ENCODE measurements around the gene UFC1.

The UFC1 gene

GRCh38 chr1:161158316-161159010 lies 4.7 kb downstream of the UFC1 start:
- Mint-ChIP-seq H3K27ac (peak overlapping the region; percentile 91), H3K4me3 (peak overlapping the region; percentile 88), H3K36me3 (ENCODE audit: low read depth) (peaks cover 47% of the 10 kb centered on the region), H3K4me1 (ENCODE audit: low read depth) (peaks cover 37% of the 10 kb centered on the region), H3K27me3 (ENCODE audit: low read depth) (no peaks in the 10 kb centered on the region), H3K9me3 (no peaks in the 10 kb centered on the region)
- DNase-seq (ENCODE audit: low spot score), result no peak

- Mint-ChIP-seq H3K27me3 (ENCODE audit: low read depth) (no peaks in the 10 kb centered on the region), H3K4me1 (ENCODE audit: low read depth) (peaks cover 36% of the 10 kb centered on the region), H3K27ac (peak within 1 kb of the TSS; percentile 91), H3K36me3 (ENCODE audit: low read depth) (peaks cover 53% of the 10 kb centered on the region), H3K4me3 (peak within 1 kb of the TSS; percentile 88), H3K9me3 (no peaks in the 10 kb centered on the region)
- DNase-seq (ENCODE audit: low spot score), result peak; percentile 91
Measured at GRCh38 chr1:161159087-161159912, 5.5 kb downstream of the UFC1 start, which contains the start of gene USP21. TSS of gene USP21 (plus strand) at chr1:161159500. CDS start at chr1:161160641, 1,141 bp downstream.

- Mint-ChIP-seq H3K4me3 (peak overlapping the region; percentile 88), H3K36me3 (ENCODE audit: low read depth) (peaks cover 56% of the 10 kb centered on the region), H3K27me3 (ENCODE audit: low read depth) (no peaks in the 10 kb centered on the region), H3K27ac (peak overlapping the region; percentile 78), H3K9me3 (no peaks in the 10 kb centered on the region), H3K4me1 (ENCODE audit: low read depth) (peaks cover 34% of the 10 kb centered on the region)
- DNase-seq (ENCODE audit: low spot score), result no peak
Measured at GRCh38 chr1:161159913-161160243, 6.1 kb downstream of the UFC1 start.

- peaks cover 34% of the 10 kb centered on the region for H3K4me1 Mint-ChIP-seq (ENCODE audit: low read depth)
Measured at GRCh38 chr1:161160671-161161145, 6.9 kb downstream of the UFC1 start.

GRCh38 chr1:161161652-161162051 lies 7.9 kb downstream of the UFC1 start:
- no peak for DNase-seq (ENCODE audit: low spot score)
- peak overlapping the region; percentile 39 for H3K27ac Mint-ChIP-seq
- peaks cover 53% of the 10 kb centered on the region for H3K36me3 Mint-ChIP-seq (ENCODE audit: low read depth)
- peak overlapping the region; percentile 22 for H3K4me3 Mint-ChIP-seq
- H3K9me3 Mint-ChIP-seq, result no peaks in the 10 kb centered on the region
- H3K27me3 Mint-ChIP-seq (ENCODE audit: low read depth), result no peaks in the 10 kb centered on the region
- peaks cover 32% of the 10 kb centered on the region for H3K4me1 Mint-ChIP-seq (ENCODE audit: low read depth)

More at GRCh38 chr1:161160671-161161145, 6.9 kb downstream of the UFC1 start:
- Mint-ChIP-seq H3K27ac (peak overlapping the region; percentile 78), H3K9me3 (no peaks in the 10 kb centered on the region), H3K4me3 (peak overlapping the region; percentile 88), H3K27me3 (ENCODE audit: low read depth) (no peaks in the 10 kb centered on the region), H3K36me3 (ENCODE audit: low read depth) (peaks cover 53% of the 10 kb centered on the region)
- no peak for DNase-seq (ENCODE audit: low spot score)

- no peak for DNase-seq (ENCODE audit: low spot score)
- Mint-ChIP-seq H3K27ac (peak overlapping the region; percentile 37), H3K27me3 (ENCODE audit: low read depth) (no peaks in the 10 kb centered on the region), H3K4me1 (ENCODE audit: low read depth) (peaks cover 34% of the 10 kb centered on the region), H3K36me3 (ENCODE audit: low read depth) (peaks cover 50% of the 10 kb centered on the region), H3K9me3 (no peaks in the 10 kb centered on the region), H3K4me3 (peak overlapping the region; percentile 22)
Measured at GRCh38 chr1:161162052-161162451, 8.3 kb downstream of the UFC1 start.

- peaks cover 44% of the 10 kb centered on the region for H3K36me3 Mint-ChIP-seq (ENCODE audit: low read depth)
- no peaks in the 10 kb centered on the region for H3K27me3 Mint-ChIP-seq (ENCODE audit: low read depth)
Measured at GRCh38 chr1:161162806-161163205, 9.0 kb downstream of the UFC1 start.

GRCh38 chr1:161163793-161164192 lies 10.0 kb downstream of the UFC1 start:
- Mint-ChIP-seq H3K4me1 (ENCODE audit: low read depth) (peaks cover 35% of the 10 kb centered on the region), H3K9me3 (no peaks in the 10 kb centered on the region), H3K4me3 (no peak overlapping the region), H3K27me3 (ENCODE audit: low read depth) (no peaks in the 10 kb centered on the region), H3K36me3 (ENCODE audit: low read depth) (peaks cover 40% of the 10 kb centered on the region), H3K27ac (peak overlapping the region; percentile 99)
- no peak for DNase-seq (ENCODE audit: low spot score)

More at GRCh38 chr1:161162806-161163205, 9.0 kb downstream of the UFC1 start:
- peaks cover 36% of the 10 kb centered on the region for H3K4me1 Mint-ChIP-seq (ENCODE audit: low read depth)
- peak overlapping the region; percentile 49 for H3K27ac Mint-ChIP-seq
- no peak overlapping the region for H3K4me3 Mint-ChIP-seq
- no peak for DNase-seq (ENCODE audit: low spot score)
- no peaks in the 10 kb centered on the region for H3K9me3 Mint-ChIP-seq

GRCh38 chr1:161164901-161165610 lies 11.3 kb downstream of the UFC1 start:
- no peaks in the 10 kb centered on the region for H3K27me3 Mint-ChIP-seq (ENCODE audit: low read depth)
- H3K4me1 Mint-ChIP-seq (ENCODE audit: low read depth), result peaks cover 27% of the 10 kb centered on the region
- H3K9me3 Mint-ChIP-seq, result no peaks in the 10 kb centered on the region
- no peak for DNase-seq (ENCODE audit: low spot score)
- peak overlapping the region; percentile 99 for H3K27ac Mint-ChIP-seq
- H3K4me3 Mint-ChIP-seq, result peak overlapping the region; percentile 93
- H3K36me3 Mint-ChIP-seq (ENCODE audit: low read depth), result peaks cover 37% of the 10 kb centered on the region

- Mint-ChIP-seq H3K36me3 (ENCODE audit: low read depth) (peaks cover 43% of the 10 kb centered on the region), H3K4me3 (peak within 1 kb of the TSS; percentile 93), H3K27me3 (ENCODE audit: low read depth) (no peaks in the 10 kb centered on the region), H3K4me1 (ENCODE audit: low read depth) (peaks cover 25% of the 10 kb centered on the region), H3K27ac (peak within 1 kb of the TSS; percentile 99), H3K9me3 (no peaks in the 10 kb centered on the region)
- peak; percentile 96 for DNase-seq (ENCODE audit: low spot score)
Measured at GRCh38 chr1:161165742-161166668, 12.2 kb downstream of the UFC1 start, which contains the start of gene PPOX. TSS of gene PPOX (plus strand) at chr1:161166426. CDS start at chr1:161166848, 422 bp downstream.

GRCh38 chr1:161166669-161167548 lies 13.1 kb downstream of the UFC1 start:
- no peaks in the 10 kb centered on the region for H3K27me3 Mint-ChIP-seq (ENCODE audit: low read depth)
- DNase-seq (ENCODE audit: low spot score), result no peak
- peaks cover 44% of the 10 kb centered on the region for H3K36me3 Mint-ChIP-seq (ENCODE audit: low read depth)
- H3K4me1 Mint-ChIP-seq (ENCODE audit: low read depth), result peaks cover 18% of the 10 kb centered on the region
- H3K9me3 Mint-ChIP-seq, result no peaks in the 10 kb centered on the region
- H3K4me3 Mint-ChIP-seq, result peak overlapping the region; percentile 93
- H3K27ac Mint-ChIP-seq, result peak overlapping the region; percentile 99

- Mint-ChIP-seq H3K9me3 (no peaks in the 10 kb centered on the region), H3K4me3 (no peak overlapping the region), H3K36me3 (ENCODE audit: low read depth) (peaks cover 48% of the 10 kb centered on the region), H3K4me1 (ENCODE audit: low read depth) (peaks cover 19% of the 10 kb centered on the region), H3K27ac (no peak overlapping the region), H3K27me3 (ENCODE audit: low read depth) (no peaks in the 10 kb centered on the region)
- DNase-seq (ENCODE audit: low spot score), result no peak
Measured at GRCh38 chr1:161168906-161169305, 15.1 kb downstream of the UFC1 start.

Measured in T-helper 2 cell treated with Interferon-gamma antibody and Interleukin-4, amounts not matched to agents 5 μg/mL and 100 μg/mL, for 36 hours (primary cell).